HT1080 (cell line): ENCODE results near the gene PCDH9. TPM values are rescaled to one million over a fixed set of nuclear protein-coding genes. Genes with fewer than 3 reads are reported as not detected.

Experiments used
- DNase-seq: peaks from one replicate; pipeline ENCODE4 v3.0.0-alpha.2; 2015; ENCODE audit warnings: low read depth
- total RNA-seq: library from RNA; depleted of rRNA; stranded (reverse); fragments of >200 nt; shearing (Covaris generic); gene quantifications from 2 replicates; pipeline ENCODE4 v1.2.3, GENCODE V29; 2014

PCDH9 gene
- total RNA-seq, 1 experiment from 2014 or later = 0.92 TPM

DNA sequence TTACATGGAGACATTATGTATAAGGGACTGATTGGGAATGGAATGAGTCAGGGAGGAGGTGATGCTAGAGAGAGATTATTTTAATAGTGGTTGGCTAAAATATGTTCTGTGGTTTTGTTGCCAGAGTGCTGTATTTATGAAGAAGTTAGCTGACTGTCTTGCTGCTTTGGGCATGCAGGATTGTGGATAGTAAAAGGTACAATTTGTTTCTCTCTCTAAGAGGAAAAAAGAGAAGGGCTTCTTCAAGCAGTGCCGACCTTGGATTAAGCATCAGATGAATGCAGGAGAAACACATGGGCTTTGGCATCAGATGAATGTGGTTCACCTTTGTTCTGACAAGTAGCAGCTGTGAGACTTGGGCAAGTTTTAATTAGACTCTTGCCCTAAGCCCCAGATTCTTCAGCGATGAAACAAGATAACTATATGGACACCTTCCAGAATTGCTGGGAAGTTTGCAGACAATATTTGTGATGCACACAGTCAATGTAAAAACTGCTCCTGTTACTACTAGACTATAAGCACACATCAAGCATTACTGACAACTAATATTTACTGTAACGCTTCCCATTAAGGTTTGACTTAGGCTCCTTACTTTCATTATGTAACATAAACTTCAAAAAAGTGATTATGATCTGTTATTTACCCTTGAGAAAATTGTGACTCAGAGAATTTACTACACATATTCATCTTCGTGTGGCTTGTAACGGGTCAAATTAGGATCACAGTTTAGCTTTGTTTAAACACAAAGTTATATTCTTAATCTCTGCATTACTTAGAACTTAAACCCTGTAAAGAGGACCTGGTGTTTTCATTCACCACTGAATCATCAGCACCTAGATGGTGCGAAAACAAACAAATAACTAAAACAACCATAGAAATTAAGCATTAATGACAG is 824.0 kb downstream of the PCDH9 start:
- DNase-seq = peak; percentile 42

DNA sequence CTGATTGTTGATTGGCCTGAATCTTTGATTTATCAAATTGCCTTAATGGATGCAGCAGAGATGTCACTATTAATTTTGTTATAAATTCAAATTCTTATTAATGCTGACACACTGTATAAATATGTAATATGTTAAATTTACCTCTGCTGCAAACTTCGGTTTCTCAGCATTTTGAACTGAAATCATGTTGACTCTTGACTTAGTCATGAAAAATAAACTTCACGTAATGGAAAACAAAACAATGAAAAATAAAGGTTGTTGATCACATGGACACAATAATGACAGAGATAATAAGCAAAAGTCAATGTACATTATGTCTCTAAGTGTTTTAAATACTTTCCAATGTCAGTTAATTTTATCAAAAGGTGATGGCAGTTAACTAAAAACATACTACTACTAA is 827.6 kb downstream of the PCDH9 start:
- no peak for DNase-seq

DNA sequence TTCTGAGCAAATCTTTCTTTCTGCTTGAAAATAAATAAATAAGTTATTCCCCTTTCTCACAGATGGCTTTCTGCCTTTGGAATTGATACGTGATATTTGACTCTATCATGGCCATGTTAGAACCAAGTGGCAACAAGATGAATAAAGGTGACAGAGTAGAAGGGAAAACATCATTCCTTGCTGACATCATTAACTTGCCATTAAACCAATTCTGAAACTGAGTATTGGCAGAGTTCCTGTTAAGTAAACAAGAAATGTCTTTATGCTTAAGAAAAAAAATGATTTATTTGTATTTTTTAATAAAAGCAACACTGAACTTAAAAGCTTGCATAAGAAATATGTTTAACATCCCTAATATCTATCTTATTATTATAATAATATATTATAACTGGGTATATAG is 828.1 kb downstream of the PCDH9 start:
- no peak for DNase-seq

DNA sequence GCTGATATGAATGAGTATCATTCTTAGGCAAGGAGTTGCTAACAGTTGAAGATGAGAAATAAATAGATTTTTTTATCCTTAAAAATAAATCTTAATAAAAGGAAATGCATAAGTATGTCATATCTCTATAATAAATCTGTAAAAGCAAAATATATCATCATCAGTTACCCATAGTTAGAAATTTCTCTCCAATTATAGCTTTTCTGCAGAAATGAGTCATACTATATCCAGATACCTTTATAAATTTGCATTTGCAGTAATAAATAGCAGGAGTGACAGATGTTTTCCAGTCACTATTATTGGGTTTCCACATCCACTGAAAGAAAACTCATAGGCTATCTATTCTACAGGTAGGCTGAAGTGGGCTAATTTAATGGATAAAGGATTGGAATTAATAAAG is 829.8 kb downstream of the PCDH9 start:
- no peak for DNase-seq

DNA sequence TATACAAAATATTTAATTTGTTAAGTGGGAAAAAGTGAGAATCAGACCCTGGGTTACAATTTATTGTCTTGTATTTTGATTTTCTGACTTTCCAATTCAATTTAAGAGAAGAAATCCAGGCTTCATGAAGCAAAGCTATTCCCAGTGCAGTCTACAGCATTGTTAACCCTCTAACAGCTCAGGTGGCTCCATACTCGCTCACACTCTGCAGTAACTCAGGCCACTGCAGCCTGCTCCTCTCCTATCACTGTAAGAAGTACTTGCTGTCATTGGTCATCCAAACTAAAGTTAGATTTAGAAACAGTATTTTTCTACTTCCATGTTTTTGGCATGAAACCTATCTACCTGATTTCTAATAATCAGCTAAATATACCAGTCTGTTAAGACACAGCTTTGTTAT is 830.3 kb downstream of the PCDH9 start:
- DNase-seq = no peak

DNA sequence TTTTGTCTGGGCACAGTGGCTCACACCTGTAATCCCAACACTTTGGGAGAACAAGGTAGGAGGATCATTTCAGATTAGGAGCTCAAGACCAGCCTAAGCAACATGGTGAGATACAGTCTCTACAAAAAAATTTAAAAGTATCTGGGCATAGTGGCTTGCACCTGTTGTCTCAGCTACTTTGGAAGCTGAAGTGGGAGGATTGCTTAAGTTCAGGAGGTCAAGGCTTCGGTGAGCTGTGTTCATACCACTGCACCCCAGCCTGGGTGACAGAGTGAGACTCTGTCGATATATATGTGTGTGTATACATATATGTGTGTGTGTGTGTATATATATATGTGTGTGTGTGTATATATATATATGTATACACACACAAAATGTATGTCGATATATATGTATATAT is 833.0 kb downstream of the PCDH9 start:
- no peak for DNase-seq

DNA sequence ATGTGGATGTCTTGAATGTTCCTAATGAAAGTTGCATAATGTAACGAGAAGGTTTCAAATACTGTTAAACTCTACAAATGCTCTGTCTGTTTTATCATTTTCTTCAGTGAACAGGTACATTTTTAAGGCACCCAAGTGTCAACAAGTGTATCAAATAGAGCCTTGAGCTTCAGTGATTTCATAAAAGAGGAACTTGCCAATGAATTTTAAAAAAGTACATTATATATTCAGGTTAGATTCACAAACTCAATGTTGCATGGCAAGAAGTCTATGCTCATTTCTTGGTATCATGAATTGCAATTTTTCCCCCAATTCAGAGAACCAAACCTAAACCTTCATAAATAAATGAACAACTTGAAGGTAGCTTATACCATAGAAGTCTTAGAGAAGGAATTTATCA is 838.8 kb downstream of the PCDH9 start:
- DNase-seq = no peak

DNA sequence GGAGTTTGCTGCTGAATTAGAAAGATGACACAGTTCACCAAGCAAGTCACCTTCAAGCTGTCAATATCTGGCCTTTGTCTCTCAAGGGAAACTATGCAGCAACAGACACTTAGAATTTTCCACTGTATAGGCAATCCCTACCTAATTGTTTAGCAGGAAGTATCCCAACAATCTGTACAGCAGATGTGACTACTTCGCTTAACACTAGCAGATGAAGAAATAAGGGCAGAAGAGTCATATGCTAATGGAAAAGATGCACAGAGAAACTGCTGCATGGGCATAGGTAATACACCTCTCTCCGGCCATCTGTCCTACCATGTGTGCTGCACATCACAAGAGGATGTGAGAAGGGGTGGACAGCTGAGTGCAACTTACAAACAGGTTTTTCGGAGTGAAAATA is 851.2 kb downstream of the PCDH9 start:
- DNase-seq = no peak

DNA sequence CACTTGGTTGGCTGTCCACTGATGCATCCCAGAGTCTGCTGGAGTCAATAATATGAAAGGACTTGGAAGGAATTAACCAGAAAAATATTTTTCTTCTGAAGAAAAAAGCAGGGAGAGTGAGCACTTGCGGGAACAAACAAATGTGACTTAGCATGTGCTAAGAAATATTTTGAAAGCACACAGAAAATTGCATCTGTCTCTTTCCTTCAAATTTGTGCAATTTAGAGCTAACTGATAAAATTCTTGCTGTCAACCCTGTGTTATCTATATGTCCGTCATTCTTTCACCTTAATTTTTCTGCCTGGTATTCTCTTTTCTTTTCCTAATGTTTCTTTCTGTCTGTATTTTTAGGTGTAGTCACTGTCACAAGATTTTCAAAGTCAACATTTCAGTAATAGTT is 852.6 kb downstream of the PCDH9 start:
- DNase-seq = no peak

DNA sequence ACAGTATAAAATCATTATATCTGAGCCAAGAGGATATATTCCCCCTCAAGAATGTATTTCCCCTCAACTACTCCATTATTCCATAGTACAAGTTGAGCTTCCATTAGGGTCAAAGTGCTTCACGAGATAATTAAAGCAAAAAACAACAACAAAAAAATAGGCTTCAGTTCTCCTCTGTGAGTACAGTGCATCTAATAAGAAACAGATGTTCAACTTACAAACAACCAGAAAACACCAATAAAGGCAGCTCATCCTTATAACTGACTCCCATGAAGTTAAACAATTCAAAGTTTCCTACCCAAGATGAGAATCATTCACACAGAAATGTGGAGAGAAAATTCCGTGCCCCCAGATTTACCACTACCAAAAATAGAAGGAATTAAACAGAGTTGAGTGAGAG is 854.4 kb downstream of the PCDH9 start:
- no peak for DNase-seq

DNA sequence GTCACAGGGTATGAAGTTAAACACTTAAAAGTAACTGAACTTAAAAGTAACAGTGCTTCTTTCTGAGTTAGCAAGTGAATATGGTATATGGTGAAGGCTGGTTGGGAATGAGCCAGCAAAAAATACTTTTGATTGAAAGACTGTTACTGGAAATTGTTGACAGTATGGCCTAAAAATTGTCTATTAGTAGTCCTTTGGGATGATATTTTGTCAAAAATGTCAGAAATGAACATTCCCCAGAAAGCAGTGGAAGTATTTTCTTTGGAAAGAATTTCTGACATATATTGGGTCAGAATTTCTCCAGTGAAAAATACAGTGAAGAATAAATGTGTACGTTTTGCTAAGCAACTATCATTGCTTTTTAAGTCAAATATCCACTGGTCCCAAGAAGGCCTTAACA is 860.5 kb downstream of the PCDH9 start:
- DNase-seq = no peak

DNA sequence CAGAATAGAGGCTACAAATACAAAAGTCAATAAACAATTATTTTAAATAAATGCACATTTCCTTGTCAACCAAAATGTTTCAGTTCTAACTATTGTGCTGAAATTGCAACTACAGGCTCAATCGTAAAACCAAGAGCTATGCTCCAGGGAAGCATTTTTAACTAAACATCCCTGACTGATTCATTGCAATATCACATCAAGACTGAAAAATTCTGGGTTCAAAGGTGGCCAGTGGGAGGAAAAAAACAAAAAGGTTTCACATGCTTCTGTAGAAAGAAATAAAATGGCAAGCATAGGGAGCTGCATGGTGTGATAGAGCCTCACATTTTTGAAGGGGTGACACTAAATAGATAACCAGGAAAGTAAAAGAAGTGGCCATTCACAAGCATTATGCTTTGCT is 862.8 kb downstream of the PCDH9 start:
- DNase-seq = no peak

DNA sequence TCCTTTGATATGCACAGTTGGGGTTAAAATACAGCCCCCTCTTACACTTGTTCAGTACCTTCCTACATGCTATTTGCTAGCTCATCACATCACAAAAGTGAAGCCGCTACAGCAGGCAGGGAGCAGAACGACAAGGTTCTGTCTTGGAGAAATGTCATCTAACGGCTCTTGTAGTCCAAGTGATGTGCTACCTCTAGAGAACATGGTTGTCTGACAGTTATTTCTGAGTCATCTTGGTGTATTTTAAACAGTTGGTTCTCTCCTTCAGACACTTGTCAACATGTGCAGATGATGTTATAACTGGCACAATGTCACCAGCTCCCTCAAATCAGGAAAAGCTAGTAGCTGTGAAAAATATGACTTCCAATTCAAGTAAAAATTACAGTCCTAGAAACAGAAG is 865.0 kb downstream of the PCDH9 start:
- no peak for DNase-seq

DNA sequence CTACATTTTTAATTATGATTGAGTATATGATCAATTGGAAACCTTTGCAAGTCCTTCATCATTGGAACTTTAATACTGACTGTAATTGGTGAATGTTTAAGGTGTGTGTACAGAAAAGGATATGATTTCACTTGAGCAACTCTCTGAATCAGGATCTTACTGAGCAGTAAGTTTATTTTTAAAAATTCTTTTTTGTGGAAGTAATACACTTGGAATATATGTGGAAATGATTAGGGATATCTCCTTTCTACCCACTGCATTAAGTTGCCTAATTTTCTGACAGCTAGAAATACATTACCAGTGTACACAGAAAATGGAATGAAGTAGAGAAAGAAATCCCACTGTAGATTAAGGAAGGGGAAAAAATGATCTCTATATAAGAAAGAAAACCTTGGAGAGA is 865.8 kb downstream of the PCDH9 start:
- no peak for DNase-seq

DNA sequence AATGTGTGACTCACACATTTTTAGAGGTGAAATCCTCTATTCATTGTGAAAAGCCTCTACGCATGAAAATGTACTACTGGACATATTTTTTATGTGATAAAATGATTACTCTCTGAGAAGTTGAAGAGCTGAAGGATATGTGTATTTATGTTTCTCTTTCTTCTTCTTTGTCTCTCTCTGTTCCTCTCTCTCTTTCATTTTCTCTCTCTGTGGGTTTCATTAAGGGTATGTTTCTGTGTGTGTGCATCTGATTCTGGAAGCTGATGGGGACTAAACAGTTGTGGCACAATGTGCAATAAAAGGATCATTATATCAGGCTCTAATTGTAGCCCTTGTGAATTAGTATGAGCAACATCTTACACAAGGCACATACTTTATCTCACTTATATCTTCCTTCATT is 867.7 kb downstream of the PCDH9 start:
- DNase-seq = no peak

DNA sequence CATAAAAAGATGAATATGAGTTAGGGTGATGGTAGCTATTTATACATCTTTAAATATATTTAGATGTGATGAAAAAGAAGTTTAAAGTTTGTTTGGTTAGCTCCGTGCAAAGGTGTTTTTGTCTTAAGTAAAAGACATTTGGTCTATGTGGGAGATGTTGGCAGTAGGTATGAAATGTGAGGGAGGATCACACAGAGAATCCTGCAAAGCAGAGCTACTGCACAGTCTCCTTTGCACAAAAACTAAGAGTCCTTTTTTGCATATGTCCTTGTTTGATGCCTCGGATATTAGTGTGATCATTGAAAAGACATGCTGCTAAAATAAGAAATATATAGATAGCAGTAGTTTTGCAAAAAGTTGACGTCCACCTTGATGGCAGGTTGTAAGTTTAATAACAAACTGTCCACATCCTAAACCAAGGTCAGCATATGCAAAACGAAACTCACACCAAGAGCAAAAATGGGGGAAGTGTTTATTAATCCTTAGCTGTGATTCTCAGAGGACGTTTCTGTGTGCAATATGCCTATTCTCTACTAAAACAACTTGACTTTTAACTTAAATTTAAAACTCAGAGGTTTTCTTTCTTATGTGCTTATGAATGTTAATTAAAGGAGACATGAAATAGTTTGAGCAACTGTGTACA is 870.1 kb downstream of the PCDH9 start:
- peak; percentile 5 for DNase-seq

DNA sequence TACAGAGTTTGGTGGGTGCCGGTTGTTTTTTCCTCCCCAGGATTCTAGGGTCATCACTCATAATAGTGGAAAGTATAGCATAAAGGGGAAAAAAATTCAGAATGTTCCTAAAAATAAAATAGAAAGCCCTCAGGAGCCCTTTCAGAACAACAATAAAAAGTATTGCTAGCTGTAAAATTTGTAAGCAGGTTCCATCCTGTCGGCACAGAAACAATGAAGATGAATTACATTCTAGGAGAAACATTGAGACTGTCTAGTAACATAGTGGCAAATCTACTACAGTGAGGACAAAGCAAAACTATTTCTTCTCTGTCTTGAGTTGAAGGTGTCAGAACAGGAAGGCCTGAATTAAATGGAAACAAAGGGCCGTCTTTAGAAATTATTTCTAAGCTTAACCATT is 870.7 kb downstream of the PCDH9 start:
- DNase-seq = no peak

DNA sequence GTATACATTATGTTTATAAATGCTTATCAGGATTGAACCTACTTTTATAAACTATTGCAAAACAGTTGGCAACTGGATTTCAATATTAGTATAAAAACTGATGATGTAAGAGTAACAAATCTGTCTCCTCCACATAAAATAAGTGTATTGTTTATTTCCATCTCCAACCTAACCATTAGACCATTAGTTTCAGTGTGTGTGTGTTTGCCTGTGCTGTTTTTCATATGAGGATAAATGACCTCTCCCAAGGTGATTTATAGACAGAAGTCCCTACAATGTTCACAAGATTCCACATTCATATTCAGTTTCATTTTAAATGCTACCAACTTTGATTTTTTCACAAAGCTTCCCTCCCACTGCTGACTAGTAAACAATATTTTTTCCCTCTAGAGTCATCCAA is 871.6 kb downstream of the PCDH9 start:
- DNase-seq = no peak

DNA sequence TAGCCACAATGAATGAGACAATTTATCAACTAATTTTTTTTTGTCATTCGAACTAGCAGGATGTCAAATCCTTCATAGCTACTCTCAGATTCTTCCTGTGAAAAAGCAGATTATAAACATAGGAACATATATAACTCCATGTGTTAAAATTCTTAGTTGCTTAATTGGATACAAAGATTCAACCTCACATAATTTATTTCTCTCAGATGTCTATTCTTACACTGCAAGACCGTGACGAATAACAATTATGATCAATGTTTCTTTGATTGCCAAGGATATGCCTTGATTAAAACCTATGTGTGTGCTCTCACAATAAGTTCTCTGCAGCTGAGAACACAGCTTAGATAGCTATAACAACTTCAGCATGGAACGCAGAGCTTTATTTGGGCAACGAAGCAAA is 872.7 kb downstream of the PCDH9 start:
- DNase-seq = no peak

DNA sequence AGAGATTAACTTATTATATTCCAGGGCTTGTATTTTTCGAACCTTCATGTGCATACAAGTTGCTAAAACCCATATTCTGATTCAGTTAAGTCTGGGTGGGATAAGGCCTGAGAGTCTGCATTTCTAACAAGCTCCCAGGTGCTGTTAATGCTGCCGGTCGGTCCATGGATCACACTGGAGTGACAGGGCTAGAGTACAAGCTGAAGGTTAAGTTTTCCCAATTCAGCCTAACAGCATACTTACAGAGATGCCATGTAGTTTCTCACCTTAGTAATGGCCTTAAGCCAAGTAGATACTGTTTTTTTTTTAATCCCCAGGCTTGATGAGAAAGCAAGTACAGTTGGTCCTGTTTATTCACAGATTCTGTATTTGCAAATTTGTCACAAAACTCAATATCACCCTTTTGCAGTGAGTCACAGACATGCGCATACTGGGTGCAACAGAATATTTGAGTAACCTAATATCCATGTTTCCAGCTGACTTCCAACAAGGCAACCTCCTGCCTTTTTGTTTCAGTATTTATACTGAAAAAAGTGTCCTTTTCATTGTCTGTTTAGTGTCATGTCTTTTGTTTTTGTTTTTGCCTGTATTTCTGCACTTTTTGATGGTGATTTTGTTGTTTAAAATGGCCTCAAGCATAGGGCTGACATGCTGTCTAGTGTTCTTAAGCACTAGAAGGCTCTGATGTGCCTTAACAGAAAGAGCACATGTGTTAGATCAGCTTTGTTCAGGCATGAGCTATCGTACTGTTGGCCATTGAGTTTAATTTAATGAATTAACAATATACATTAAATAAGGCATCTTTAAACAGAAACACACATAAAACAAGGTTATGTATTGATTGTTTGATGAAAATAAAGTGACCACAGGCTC is 875.0 kb downstream of the PCDH9 start:
- no peak for DNase-seq

DNA sequence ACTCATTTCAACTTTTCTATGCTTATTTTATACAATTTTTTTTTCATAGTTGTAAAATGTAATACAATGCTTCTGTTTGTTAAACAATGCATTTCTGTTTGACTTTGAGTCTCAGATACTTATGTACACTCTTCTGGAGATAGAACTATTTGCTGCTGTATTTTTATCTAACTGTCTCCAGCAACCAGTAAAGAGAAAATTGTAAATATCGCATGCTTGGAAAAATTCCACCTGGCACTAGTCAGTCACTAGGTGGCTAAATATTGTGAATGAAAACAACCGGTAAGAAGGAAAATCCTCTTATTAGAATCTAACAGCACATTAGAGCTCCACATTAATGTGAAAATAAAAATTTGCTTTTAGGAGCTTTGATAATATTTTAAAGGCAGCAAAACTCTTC is 876.5 kb downstream of the PCDH9 start:
- no peak for DNase-seq

DNA sequence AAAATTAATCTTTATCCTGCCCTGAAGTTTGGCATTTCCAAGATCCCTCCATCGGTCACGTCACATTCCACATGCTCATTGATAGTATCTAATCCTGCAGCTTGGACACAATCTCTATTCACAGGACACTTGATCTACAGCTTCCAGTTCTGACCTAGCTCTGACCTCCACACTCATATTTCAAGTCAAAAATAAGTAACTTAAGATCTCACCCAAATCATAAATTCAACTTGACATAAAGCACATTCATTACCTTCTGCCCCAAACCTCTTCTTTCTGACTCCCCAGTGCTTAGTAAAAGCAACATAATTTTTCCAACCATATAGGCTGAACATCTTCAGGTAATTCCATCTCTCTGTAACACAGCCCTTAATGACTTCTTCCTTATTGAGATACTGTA is 880.2 kb downstream of the PCDH9 start:
- no peak for DNase-seq
